GM18867 (cell line): ENCODE measurements around the gene SLTM.
A peak's percentile ranks its signal among the peaks of the same experiment; 100 is the strongest.
"Not testable (repeated sequence)": the region's sequence is repeated elsewhere in the genome, so short reads cannot be mapped to it uniquely, and the experiment has no call there.

ENCODE experiments used
- ATAC-seq: cut with Tn5 transposase; IDR thresholded peaks from one replicate; pipeline ENCODE4 v1.9.1; 2021; ENCODE audit warnings: mild to moderate bottlenecking, moderate library complexity; ENCODE audit not compliant: unreplicated experiment

SLTM gene

GRCh38 chr15:58933281-58934113 is at the start of gene SLTM:
TSS of gene SLTM (minus strand) at chr15:58933679. CDS start at chr15:58933565, 114 bp downstream.
- ATAC-seq = peak; percentile 89

GRCh38 chr15:58983261-58983660 is 49.8 kb upstream of the SLTM start:
- no peak for ATAC-seq

- ATAC-seq = no peak
These were observed 48.5 kb upstream of the SLTM start for GRCh38 chr15:58981808-58982475.

- ATAC-seq = no peak
These were observed 47.0 kb upstream of the SLTM start for GRCh38 chr15:58980351-58980939.

GRCh38 chr15:58977887-58978286 is 44.4 kb upstream of the SLTM start:
- no peak for ATAC-seq

- no peak for ATAC-seq
These were observed 34.0 kb upstream of the SLTM start for GRCh38 chr15:58967479-58967878.

- no peak for ATAC-seq
These were observed 33.2 kb upstream of the SLTM start for GRCh38 chr15:58966698-58967097.

GRCh38 chr15:58962662-58963565 is 29.4 kb upstream of the SLTM start:
- ATAC-seq = no peak

- no peak for ATAC-seq
These were observed 28.7 kb upstream of the SLTM start for GRCh38 chr15:58962136-58962535.

- ATAC-seq = no peak
These were observed 25.3 kb upstream of the SLTM start for GRCh38 chr15:58958811-58959210.

- peak; percentile 62 for ATAC-seq
These were observed 23.9 kb upstream of the SLTM start for GRCh38 chr15:58957101-58957973.

GRCh38 chr15:58952751-58953150 is 19.3 kb upstream of the SLTM start:
- no peak for ATAC-seq

GRCh38 chr15:58951388-58952007 is 18.0 kb upstream of the SLTM start:
- ATAC-seq = no peak

GRCh38 chr15:58947179-58947578 is 13.7 kb upstream of the SLTM start:
- ATAC-seq = no peak

- not testable (repeated sequence) for ATAC-seq
These were observed 1.5 kb upstream of the SLTM start for GRCh38 chr15:58934974-58935373.

GRCh38 chr15:58934521-58934920 is 1.0 kb upstream of the SLTM start:
- no peak for ATAC-seq

GRCh38 chr15:58934114-58934447 is 602 bp upstream of the SLTM start:
- no peak for ATAC-seq

- ATAC-seq = peak; percentile 36
These were observed 684 bp downstream of the SLTM start for GRCh38 chr15:58932710-58933280.

GRCh38 chr15:58931987-58932588 is 1.4 kb downstream of the SLTM start:
- ATAC-seq = no peak
